HepG2 (cell line): Measurements from ENCODE around the gene TEK. TPM values are rescaled to one million over a fixed set of nuclear protein-coding genes. Genes with fewer than 3 reads are reported as not detected.

Experiments used
- ATAC-seq: fragments of 200-7000 bp; cut with Tn5 transposase; 3 replicates; pipeline ENCODE4 v1.9.1; 2020; ENCODE audit warnings: mild to moderate bottlenecking, moderate library complexity
- BruUV-seq: library from RNA; stranded (reverse); fragments of 400-500 nt; replicated peaks from 2 replicates; lab custom pipeline; 2021; lab: Mats Ljungman, UMichigan
- CTCF ChIA-PET: fragments of 300-600 bp; formaldehyde crosslinking; extraction: SDS; loops from one replicate; lab custom pipeline; 2021; ENCODE audit warnings: low total read pairs, inconsistent platforms, low intra/inter-chr PET ratio; lab: Yijun Ruan, JAX
- POLR2A ChIA-PET: fragments of 350-600 bp; sonication (Branson Sonifier 250); formaldehyde crosslinking; loops from one replicate; lab custom pipeline; 2020; ENCODE audit warnings: antibody characterized with exemption, inconsistent platforms; lab: Yijun Ruan, JAX
- DNase-seq: peaks from one replicate; pipeline ENCODE4 v3.0.0-alpha.2; 2015; ENCODE audit warnings: low spot score
- FAIRE-seq: peaks from 3 replicates; lab custom pipeline; 2011; peaks lifted over from hg19 to GRCh38; lab: Jason Lieb, UNC
- H2AFZ ChIP-seq: one replicate; pipeline ENCODE4 v1.6.1; 2011; ENCODE audit warnings: low read length, inconsistent platforms
- H3K27ac ChIP-seq: fragments of 300-600 bp; 3 replicates; pipeline ENCODE4 v1.8.0; 2011; ENCODE audit warnings: mixed run types, mild to moderate bottlenecking, mixed read lengths, low read length, inconsistent platforms; ENCODE audit not compliant: insufficient read depth; ENCODE audit errors: extremely low read length
- H3K27me3 ChIP-seq, 2 experiments: fragments of 200-600 bp in 1 of 2; 2 replicates in 1 of 2; 3 replicates in 1 of 2; pipeline versions ENCODE4 v1.6.0 to v1.8.0; 2011; ENCODE audit warnings: low read length in 2 of 2, mild to moderate bottlenecking in 2 of 2, moderate library complexity in 2 of 2, inconsistent platforms in 1 of 2; ENCODE audit not compliant: insufficient read depth in 2 of 2, control insufficient read depth in 1 of 2
- H3K36me3 ChIP-seq, 2 experiments: fragments of 200-600 bp in 1 of 2; replicated peaks in 1 of 2; 2 replicates in 1 of 2; 3 replicates in 1 of 2; pipeline versions ENCODE4 v1.5.1 to v1.8.0; 2011; ENCODE audit warnings: low read length in 2 of 2, inconsistent platforms in 1 of 2; ENCODE audit not compliant: insufficient read depth in 2 of 2, control insufficient read depth in 1 of 2
- H3K4me1 ChIP-seq: 2 replicates; pipeline ENCODE4 v1.5.1; 2012; ENCODE audit warnings: low read length, inconsistent platforms; ENCODE audit not compliant: insufficient read depth
- H3K4me2 ChIP-seq: 2 replicates; pipeline ENCODE4 v1.6.0; 2011; ENCODE audit warnings: low read depth, low read length, inconsistent platforms
- H3K4me3 ChIP-seq, 3 experiments: fragments of 200-600 bp in 1 of 3; sonication (generic), shearing (Covaris generic) in 1 of 3; replicated peaks in 1 of 3; 2 replicates each; pipeline ENCODE4 v1.5.1; 2011 to 2016; ENCODE audit warnings: low read length in 3 of 3, inconsistent platforms in 2 of 3, low read depth in 2 of 3, mild to moderate bottlenecking in 2 of 3, control low read depth in 1 of 3, mixed read lengths in 1 of 3; ENCODE audit not compliant: insufficient read depth in 1 of 3
- H3K79me2 ChIP-seq: one replicate; pipeline ENCODE4 v1.6.1; 2011; ENCODE audit warnings: low read length, inconsistent platforms; ENCODE audit not compliant: insufficient read depth
- H3K9ac ChIP-seq: 2 replicates; pipeline ENCODE4 v1.6.0; 2011; ENCODE audit warnings: mild to moderate bottlenecking, low read depth, low read length, inconsistent platforms; ENCODE audit not compliant: insufficient read depth
- H3K9me3 ChIP-seq: 2 replicates; pipeline ENCODE4 v1.5.1; 2012; ENCODE audit warnings: mild to moderate bottlenecking, low read length
- H4K20me1 ChIP-seq: 2 replicates; pipeline ENCODE4 v1.6.0; 2011; ENCODE audit warnings: inconsistent platforms, mild to moderate bottlenecking, low read length, moderate library complexity; ENCODE audit not compliant: insufficient read depth
- CC2D1A ChIP-seq: sonication (generic); formaldehyde crosslinking; IDR thresholded peaks from 2 replicates; pipeline ENCODE4 v1.8.1; 2023; ENCODE audit warnings: mild to moderate bottlenecking, missing genetic modification reagents
- GFI1 ChIP-seq: sonication (generic); formaldehyde crosslinking; IDR thresholded peaks from 2 replicates; pipeline ENCODE4 v1.5.0; 2020; ENCODE audit warnings: missing genetic modification reagents, mild to moderate bottlenecking, borderline replicate concordance
- IKZF5 ChIP-seq: IDR thresholded peaks from 2 replicates; pipeline ENCODE4 v1.6.1; 2018; ENCODE audit warnings: missing genetic modification reagents, mild to moderate bottlenecking, missing compliant biosample characterization
- MAF1 ChIP-seq: sonication (generic); formaldehyde crosslinking; IDR thresholded peaks from 2 replicates; pipeline ENCODE4 v1.5.0; 2020; ENCODE audit warnings: missing genetic modification reagents, borderline replicate concordance
- MYPOP ChIP-seq: sonication (generic); formaldehyde crosslinking; IDR thresholded peaks from 2 replicates; pipeline ENCODE4 v1.8.1; 2023; ENCODE audit warnings: mild to moderate bottlenecking, moderate library complexity, missing genetic modification reagents
- RBM39 ChIP-seq: fragments of 200-400 bp; formaldehyde crosslinking; IDR thresholded peaks from one replicate; pipeline ENCODE4 v1.6.1; 2018; ENCODE audit warnings: antibody characterized with exemption, mild to moderate bottlenecking, low read depth, low read length; ENCODE audit not compliant: poor library complexity, severe bottlenecking
- SKI ChIP-seq: fragments of 450-650 bp; IDR thresholded peaks from one replicate; pipeline ENCODE4 v1.6.1; 2018; ENCODE audit warnings: mild to moderate bottlenecking; ENCODE audit not compliant: partially characterized antibody
- TGIF2 ChIP-seq: IDR thresholded peaks from 2 replicates; pipeline ENCODE4 v1.6.1; 2016; ENCODE audit warnings: control low read depth, missing compliant biosample characterization
- YY1 ChIP-seq: IDR thresholded peaks from 2 replicates; pipeline ENCODE4 v1.6.1; 2011; ENCODE audit warnings: low read length, low read depth, moderate library complexity, mild to moderate bottlenecking; ENCODE audit not compliant: insufficient read depth, insufficient replicate concordance
- ZBTB25 ChIP-seq: IDR thresholded peaks from 2 replicates; pipeline ENCODE4 v1.6.1; 2018; ENCODE audit warnings: missing genetic modification reagents
- ZFP1 ChIP-seq: IDR thresholded peaks from 2 replicates; pipeline ENCODE4 v1.6.1; 2016
- ZNF17 ChIP-seq: sonication (generic); formaldehyde crosslinking; IDR thresholded peaks from 2 replicates; pipeline ENCODE4 v1.5.0; 2020; ENCODE audit warnings: mild to moderate bottlenecking, missing genetic modification reagents
- ZNF274 ChIP-seq: sonication (generic); formaldehyde crosslinking; IDR thresholded peaks from 2 replicates; pipeline ENCODE4 v1.5.1; 2020; ENCODE audit warnings: mild to moderate bottlenecking, missing genetic modification reagents
- ZNF317 ChIP-seq: sonication (generic); formaldehyde crosslinking; IDR thresholded peaks from 2 replicates; pipeline ENCODE4 v1.5.0; 2020; ENCODE audit warnings: mild to moderate bottlenecking, missing genetic modification reagents
- ZNF333 ChIP-seq: sonication (generic); formaldehyde crosslinking; IDR thresholded peaks from 2 replicates; pipeline ENCODE4 v1.4.0; 2020; ENCODE audit warnings: mild to moderate bottlenecking, missing genetic modification reagents, borderline replicate concordance
- ZNF496 ChIP-seq: sonication (generic); formaldehyde crosslinking; IDR thresholded peaks from 2 replicates; pipeline ENCODE4 v1.8.1; 2023; ENCODE audit warnings: mild to moderate bottlenecking, moderate library complexity, missing genetic modification reagents; ENCODE audit not compliant: insufficient replicate concordance
- WGBS: methylation state at CpG from one replicate; pipeline ENCODE4 v1.1.6; 2017; ENCODE audit warnings: low lambda C conversion rate; 5-methylcytosine and 5-hydroxymethylcytosine counted together
- in situ Hi-C: cut with HindIII; loops from 2 replicates; pipeline ENCODE4 v1.10.0; 2017; ENCODE audit warnings: low pct_unique_long_range_greater_than_20kb; ENCODE audit not compliant: extremely low pct_ligation_motif_present
- intact Hi-C: fragments of 100-400 bp; cut with micrococcal nuclease; formaldehyde crosslinking; loops from one replicate; pipeline ENCODE4 v1.10.0; 2022; ENCODE audit not compliant: unreplicated experiment
- polyA plus RNA-seq, 8 experiments: library from polyadenylated mRNA; depleted of rRNA in 3 of 8; stranded (reverse) in 7 of 8; unstranded in 1 of 8; fragments of >200 nt; fragmentation: Illumina TruSeq in 4 of 8; extraction: Trizol in 4 of 8; gene quantifications; 2 replicates each; pipeline versions ENCODE4 v1.2.1 to v1.2.3, GENCODE V29; 2011 to 2016; ENCODE audit warnings: low read depth in 4 of 8, missing spikeins in 1 of 8, mixed read lengths in 1 of 8; ENCODE audit not compliant: insufficient read depth in 1 of 8
- total RNA-seq, 5 experiments: library from RNA; depleted of rRNA; stranded (reverse); fragments of >200 nt; fragmentation: Illumina TruSeq; extraction: Trizol; gene quantifications; 2 replicates each; pipeline ENCODE4 v1.2.3, GENCODE V29; 2016; ENCODE audit warnings: low read depth in 1 of 5

Gene TEK
- total and polyA plus RNA-seq, 2 of the 13 experiments (the other 11 are each of a cell fraction or from before 2014, with no cell fraction given): not detected

- Histone ChIP-seq H3K27me3 (peaks cover 0 to 3% of the 10 kb centered on the region in 2 experiments; a peak in 1 of 5 replicates), H3K4me3 (no peak overlapping the region), H3K9me3 (no peaks in the 10 kb centered on the region), H3K4me2 (no peak overlapping the region), H3K9ac (no peak overlapping the region), H3K27ac (no peak overlapping the region), H3K4me1 (no peaks in the 10 kb centered on the region), H3K79me2 (no peaks in the 10 kb centered on the region), H4K20me1 (no peaks in the 10 kb centered on the region), H2AFZ (no peak overlapping the region), H3K36me3 (no peaks in the 10 kb centered on the region)
- no peak for FAIRE-seq
- CTCF ChIA-PET: no interaction called here
- no peak for DNase-seq
- POLR2A ChIA-PET: no interaction called here
- in situ Hi-C loops (no loop called here), intact Hi-C loops (no loop called here)
- ATAC-seq: no peak
- BruUV-seq: no TSS peak
- WGBS: 13% methylated on average over 4 of the region's 4 CpGs
- TF ChIP-seq CC2D1A (CRISPR knock-in tag) (no peak), ZBTB25 (CRISPR knock-in tag) (no peak), ZNF333 (CRISPR knock-in tag) (no peak), RBM39 (no peak), IKZF5 (no peak), ZFP1 (CRISPR knock-in tag) (no peak), ZNF274 (CRISPR knock-in tag) (no peak), GFI1 (CRISPR knock-in tag) (no peak), ZNF496 (no peak), YY1 (no peak), ZNF17 (CRISPR knock-in tag) (no peak), ZNF317 (CRISPR knock-in tag) (no peak), SKI (no peak), MAF1 (CRISPR knock-in tag) (no peak), MYPOP (CRISPR knock-in tag) (no peak), TGIF2 (no peak)
Measured at GRCh38 chr9:27212191-27212590, 103.2 kb downstream of the TEK start.
